ENCODE measurements around the gene MFN1.

Gene MFN1

DNA sequence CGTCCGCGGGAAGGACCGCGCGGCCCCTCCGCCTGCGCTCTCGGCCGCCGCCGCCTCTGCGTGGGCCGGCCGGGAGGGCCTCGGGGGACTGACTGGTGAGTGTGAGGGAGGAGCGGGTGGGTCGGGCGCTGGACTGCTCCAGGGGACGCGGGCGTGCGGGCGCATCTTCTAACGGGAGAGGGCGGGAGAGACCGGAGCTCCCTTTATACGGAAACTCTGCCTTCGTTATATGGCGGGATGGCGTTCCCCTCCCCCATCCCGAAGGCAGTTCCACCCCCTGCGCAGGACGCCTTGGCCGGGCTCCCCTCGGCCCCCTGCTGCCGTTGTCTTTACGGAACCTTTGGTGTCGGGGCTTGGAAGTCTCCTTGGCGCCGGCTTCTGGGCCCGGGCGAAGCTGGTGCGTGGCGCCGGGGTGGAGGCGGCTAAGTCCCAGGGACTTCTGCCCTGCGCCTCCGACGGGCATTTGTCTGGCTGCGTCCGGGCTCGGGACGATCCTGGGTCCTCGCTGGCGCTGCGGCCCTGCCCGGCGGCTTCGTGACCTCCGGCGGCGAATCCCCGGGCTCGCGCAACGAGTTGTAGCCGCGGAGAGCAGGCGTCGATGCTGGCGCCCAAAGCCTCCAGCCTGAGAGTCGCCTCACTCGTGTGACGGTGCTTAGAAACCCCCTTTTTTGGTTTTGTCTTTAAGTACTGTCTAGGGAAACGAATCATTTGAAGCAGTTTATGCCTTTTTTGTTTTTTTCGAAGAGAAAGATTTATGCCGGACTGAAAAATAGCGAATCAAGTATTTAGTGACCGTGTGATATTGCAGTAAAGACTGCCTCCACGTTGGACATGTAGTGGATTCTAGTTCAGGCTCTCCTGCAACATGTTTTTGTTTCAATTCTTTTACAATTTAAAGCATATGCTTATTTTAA is 24.1 kb upstream of the MFN1 start:
- peak overlapping the region; percentile 97 for H3K27ac Mint-ChIP-seq
- H3K4me1 Mint-ChIP-seq = peaks cover 36% of the 10 kb centered on the region
- peak overlapping the region; percentile 97 for H3K4me3 Mint-ChIP-seq
- H3K27me3 Mint-ChIP-seq = no peaks in the 10 kb centered on the region
- no peaks in the 10 kb centered on the region for H3K9me3 Mint-ChIP-seq
- peaks cover 4% of the 10 kb centered on the region for H3K36me3 Mint-ChIP-seq

DNA sequence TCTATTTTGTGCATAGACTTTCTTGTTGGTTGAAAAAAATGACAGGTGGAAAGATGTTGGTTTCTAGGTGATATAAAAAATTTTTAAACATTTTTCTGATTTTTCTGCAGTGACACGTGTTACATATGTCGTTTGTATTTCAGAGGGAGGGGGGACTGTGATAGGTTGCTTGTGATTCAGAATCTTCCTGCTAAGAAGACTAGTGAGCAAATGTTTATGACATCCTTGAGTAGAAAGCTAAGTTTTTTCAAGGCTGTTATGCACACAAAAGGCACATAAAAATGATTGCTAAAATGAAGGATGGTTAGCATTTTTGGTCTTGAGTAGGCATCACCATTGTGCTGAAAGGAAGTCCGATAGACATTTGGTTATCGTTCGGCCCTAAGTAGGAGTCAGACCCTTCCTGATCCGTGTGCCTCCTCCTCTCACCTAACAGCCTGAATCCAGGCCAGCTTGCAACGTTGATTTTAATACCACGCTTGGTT is 23.2 kb upstream of the MFN1 start:
- H3K36me3 Mint-ChIP-seq = peaks cover 5% of the 10 kb centered on the region
- no peaks in the 10 kb centered on the region for H3K9me3 Mint-ChIP-seq
- peak overlapping the region; percentile 97 for H3K27ac Mint-ChIP-seq
- peak overlapping the region; percentile 97 for H3K4me3 Mint-ChIP-seq
- peaks cover 36% of the 10 kb centered on the region for H3K4me1 Mint-ChIP-seq
- no peaks in the 10 kb centered on the region for H3K27me3 Mint-ChIP-seq

DNA sequence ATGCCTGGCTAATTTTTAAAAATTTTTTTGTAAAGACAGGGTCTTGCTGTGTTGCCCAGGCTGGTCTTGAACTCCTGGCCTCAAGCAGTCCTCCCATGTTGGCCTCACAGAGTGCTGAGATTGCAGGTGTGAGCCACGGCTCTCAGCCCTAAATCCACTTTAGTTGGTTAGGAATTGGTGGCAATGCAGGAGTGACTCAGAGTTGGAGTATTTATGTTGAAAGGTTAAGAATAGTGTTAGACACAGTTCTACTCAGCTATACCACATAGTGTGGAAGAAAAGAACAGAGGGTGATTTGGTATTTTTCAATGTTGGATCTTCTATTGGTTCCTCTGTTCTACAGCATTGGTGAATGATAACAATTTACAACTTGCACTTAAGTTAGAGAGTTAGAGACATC is 17.1 kb upstream of the MFN1 start:
- no peaks in the 10 kb centered on the region for H3K9me3 Mint-ChIP-seq
- no peak overlapping the region for H3K4me3 Mint-ChIP-seq
- H3K27ac Mint-ChIP-seq = no peak overlapping the region
- peaks cover 17% of the 10 kb centered on the region for H3K36me3 Mint-ChIP-seq
- no peaks in the 10 kb centered on the region for H3K27me3 Mint-ChIP-seq
- peaks cover 11% of the 10 kb centered on the region for H3K4me1 Mint-ChIP-seq

DNA sequence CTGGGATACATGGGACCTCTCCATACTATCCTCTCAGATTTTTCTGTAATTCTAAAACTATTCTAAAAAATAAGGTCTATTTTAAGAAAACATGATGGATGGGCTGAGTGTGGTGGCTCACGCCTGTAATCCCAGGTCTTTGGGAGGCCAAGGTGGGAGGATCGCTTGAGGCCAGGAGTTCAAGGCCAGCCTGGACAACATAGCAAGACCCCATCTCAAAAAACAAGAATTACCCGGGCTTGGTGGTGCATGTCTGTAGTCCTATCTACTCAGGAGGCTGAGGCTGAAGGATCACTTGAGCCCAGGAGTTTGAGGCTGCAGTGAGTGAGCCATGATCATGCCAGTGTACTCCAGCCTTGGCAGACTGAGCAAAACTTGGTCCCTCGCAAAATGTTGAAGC is 15.3 kb upstream of the MFN1 start:
- peaks cover 11% of the 10 kb centered on the region for H3K4me1 Mint-ChIP-seq
- no peaks in the 10 kb centered on the region for H3K27me3 Mint-ChIP-seq
- H3K4me3 Mint-ChIP-seq = no peak overlapping the region
- no peak overlapping the region for H3K27ac Mint-ChIP-seq
- peaks cover 17% of the 10 kb centered on the region for H3K36me3 Mint-ChIP-seq
- H3K9me3 Mint-ChIP-seq = no peaks in the 10 kb centered on the region

DNA sequence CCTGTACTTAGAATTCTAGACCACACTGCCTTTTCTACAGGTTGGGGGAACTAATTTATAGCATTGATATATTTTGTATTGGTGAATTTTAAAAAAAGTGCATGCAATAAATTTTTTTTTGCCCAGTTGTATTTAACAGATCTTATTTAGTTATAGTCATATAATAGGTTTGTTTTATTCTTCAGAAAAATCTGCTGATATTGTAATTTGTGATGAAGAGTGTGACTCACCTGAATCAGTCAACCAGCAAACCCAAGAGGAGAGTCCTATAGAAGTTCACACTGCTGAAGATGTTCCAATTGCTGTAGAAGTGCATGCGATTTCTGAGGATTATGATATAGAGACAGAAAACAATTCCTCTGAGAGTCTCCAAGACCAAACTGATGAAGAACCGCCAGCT is 14.4 kb upstream of the MFN1 start:
- H3K27ac Mint-ChIP-seq = no peak overlapping the region
- H3K36me3 Mint-ChIP-seq = peaks cover 13% of the 10 kb centered on the region
- H3K4me3 Mint-ChIP-seq = no peak overlapping the region
- H3K9me3 Mint-ChIP-seq = no peaks in the 10 kb centered on the region
- peaks cover 4% of the 10 kb centered on the region for H3K4me1 Mint-ChIP-seq
- H3K27me3 Mint-ChIP-seq = no peaks in the 10 kb centered on the region

DNA sequence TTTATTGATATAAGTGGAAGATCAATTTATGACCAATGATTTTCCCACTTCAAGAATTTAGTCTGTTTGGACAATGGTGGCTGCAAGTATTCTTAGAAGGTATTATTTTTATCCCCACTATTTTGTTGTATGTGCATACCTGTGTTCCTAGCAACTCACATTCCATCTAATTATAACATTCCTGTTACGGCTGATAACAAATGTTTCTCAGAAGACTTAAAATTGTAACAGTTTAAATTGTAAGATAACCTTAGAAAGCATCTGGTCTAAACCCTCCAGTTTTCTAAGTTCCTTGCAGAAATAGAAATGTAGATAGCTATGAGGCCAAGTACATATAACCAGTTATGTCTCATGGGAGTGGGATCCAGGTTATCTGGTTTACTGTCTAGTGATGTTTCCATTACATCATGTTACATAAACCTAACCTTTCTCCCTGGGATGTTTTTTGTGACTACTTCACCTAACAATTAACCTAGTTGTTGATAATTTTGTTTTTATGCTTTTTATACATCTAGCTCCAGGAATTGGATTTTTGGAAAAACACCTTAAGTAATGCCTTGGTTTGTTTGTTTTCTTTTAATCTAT is 11.1 kb upstream of the MFN1 start:
- no peaks in the 10 kb centered on the region for H3K27me3 Mint-ChIP-seq
- H3K36me3 Mint-ChIP-seq = peaks cover 14% of the 10 kb centered on the region
- peaks cover 4% of the 10 kb centered on the region for H3K4me1 Mint-ChIP-seq
- H3K27ac Mint-ChIP-seq = no peak overlapping the region
- no peak overlapping the region for H3K4me3 Mint-ChIP-seq
- no peaks in the 10 kb centered on the region for H3K9me3 Mint-ChIP-seq

DNA sequence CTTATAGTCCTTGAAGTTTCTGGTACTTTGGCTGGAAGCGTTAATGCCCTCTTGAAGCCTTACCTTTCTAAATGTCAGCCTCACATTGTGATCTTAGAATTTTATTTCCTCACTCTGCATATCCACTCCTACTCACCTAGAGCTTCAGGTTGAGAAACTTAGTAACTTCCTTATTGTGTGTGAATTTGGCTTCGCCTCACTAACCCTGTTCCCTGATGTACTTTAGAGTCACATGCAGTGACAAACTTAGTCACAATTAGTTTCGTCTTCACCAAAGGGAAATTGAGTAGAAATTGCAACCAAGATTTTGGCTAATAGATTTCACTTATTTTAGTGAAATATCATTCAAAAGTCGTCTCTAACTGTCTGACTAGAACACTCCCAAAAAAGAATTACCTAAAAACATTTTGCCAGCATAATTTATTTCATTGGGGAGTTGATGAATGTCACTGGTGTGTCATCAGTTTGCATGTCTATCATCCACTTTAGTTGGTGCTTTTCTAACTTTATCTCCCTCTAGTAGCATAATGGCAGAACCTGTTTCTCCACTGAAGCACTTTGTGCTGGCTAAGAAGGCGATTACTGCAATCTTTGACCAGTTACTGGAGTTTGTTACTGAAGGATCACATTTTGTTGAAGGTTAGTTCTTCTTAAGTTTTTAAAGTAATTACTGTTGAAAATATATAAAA is 960 bp downstream of the MFN1 start:
- no peaks in the 10 kb centered on the region for H3K27me3 Mint-ChIP-seq

DNA sequence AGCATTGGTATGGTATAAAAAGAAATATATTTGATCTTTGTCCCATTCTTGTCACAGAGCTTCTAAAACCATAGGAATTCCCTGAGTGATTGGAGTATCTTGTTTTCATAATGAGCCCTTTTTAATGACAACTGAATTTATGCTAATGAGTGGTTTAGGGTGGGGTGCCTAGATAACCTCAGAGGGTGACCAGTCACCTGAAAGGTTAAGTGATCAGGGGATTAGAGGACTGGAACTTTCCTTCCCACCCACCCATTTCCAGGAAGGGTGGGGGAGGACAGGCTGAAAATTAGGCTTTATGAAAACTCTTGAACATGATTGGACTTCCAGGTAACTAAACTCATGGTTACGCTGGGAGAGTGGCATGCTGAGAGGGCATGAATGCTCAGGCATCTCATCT is 8.5 kb downstream of the MFN1 start:
- no peak overlapping the region for H3K27ac Mint-ChIP-seq
- H3K4me3 Mint-ChIP-seq = no peak overlapping the region
- peaks cover 28% of the 10 kb centered on the region for H3K4me1 Mint-ChIP-seq
- no peaks in the 10 kb centered on the region for H3K27me3 Mint-ChIP-seq
- H3K36me3 Mint-ChIP-seq = peaks cover 30% of the 10 kb centered on the region
- H3K9me3 Mint-ChIP-seq = no peaks in the 10 kb centered on the region

More for the DNA sequence above, 960 bp downstream of the MFN1 start:
- peak overlapping the region; percentile 100 for H3K4me3 Mint-ChIP-seq
- H3K4me1 Mint-ChIP-seq = peaks cover 35% of the 10 kb centered on the region
- no peaks in the 10 kb centered on the region for H3K9me3 Mint-ChIP-seq
- peaks cover 10% of the 10 kb centered on the region for H3K36me3 Mint-ChIP-seq
- H3K27ac Mint-ChIP-seq = peak overlapping the region; percentile 81

DNA sequence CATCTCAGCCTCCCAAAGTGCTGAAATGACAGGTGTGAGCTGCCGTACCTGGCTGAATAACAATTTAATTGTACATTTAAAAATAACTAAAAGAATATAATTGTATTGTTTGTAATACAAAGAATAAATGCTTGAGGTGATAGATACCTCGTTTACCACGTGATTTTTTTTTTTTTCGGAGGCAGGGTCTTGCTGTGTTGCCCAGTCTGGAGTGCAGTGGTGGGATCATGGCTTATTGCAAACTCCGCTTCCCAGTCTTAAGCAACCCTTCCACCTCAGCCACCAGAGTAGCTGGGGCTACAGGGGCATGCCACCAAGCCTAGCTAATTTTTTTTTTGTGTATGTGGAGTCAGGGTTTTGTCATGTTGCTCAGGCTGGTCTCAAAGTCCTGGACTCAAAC is 15.8 kb downstream of the MFN1 start:
- Mint-ChIP-seq H3K9me3 (no peaks in the 10 kb centered on the region), H3K27me3 (no peaks in the 10 kb centered on the region), H3K27ac (no peak overlapping the region), H3K4me1 (no peaks in the 10 kb centered on the region), H3K36me3 (peaks cover 19% of the 10 kb centered on the region), H3K4me3 (no peak overlapping the region)

DNA sequence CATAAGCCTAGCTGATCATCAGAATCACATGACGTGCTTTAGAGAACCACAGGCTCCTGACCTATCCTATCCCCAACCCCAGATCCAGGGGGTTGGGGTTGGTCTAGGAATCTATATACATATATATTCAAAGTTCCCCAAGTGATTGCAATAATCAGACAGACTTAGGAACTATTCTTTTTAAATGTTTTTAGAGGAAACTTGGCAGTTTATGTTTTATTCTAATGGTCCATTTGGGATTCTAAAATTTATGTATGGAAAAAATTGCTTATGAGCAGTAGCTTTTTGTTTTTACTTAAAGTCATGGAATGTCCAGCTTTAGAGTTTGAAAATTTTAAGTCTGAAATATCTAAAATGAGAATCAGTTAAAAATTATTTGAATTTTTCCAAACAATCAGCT is 22.1 kb downstream of the MFN1 start:
- H3K4me3 Mint-ChIP-seq = no peak overlapping the region
- H3K27ac Mint-ChIP-seq = no peak overlapping the region
- H3K36me3 Mint-ChIP-seq = peaks cover 17% of the 10 kb centered on the region
- no peaks in the 10 kb centered on the region for H3K9me3 Mint-ChIP-seq
- H3K27me3 Mint-ChIP-seq = no peaks in the 10 kb centered on the region
- no peaks in the 10 kb centered on the region for H3K4me1 Mint-ChIP-seq

DNA sequence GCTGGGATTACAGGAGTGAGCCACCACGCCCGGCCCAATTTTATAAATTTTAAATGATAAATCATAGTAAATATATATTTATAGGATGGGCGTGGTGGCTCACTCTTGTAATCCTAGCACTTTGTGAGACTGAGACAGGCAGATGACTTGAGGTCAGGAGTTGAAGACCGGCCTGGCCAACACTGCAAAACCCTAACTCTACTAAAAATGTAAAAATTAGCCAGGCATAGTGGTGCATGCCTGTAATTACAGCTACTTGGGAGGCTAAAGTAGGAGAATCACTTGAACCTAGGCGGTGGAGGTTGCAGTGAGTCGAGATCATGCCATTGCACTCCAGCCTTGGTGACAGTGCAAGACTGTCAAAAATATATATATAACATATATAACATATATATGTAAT is 26.4 kb downstream of the MFN1 start:
- Mint-ChIP-seq H3K27ac (no peak overlapping the region), H3K36me3 (peaks cover 12% of the 10 kb centered on the region), H3K4me3 (no peak overlapping the region), H3K27me3 (no peaks in the 10 kb centered on the region), H3K4me1 (no peaks in the 10 kb centered on the region), H3K9me3 (no peaks in the 10 kb centered on the region)

DNA sequence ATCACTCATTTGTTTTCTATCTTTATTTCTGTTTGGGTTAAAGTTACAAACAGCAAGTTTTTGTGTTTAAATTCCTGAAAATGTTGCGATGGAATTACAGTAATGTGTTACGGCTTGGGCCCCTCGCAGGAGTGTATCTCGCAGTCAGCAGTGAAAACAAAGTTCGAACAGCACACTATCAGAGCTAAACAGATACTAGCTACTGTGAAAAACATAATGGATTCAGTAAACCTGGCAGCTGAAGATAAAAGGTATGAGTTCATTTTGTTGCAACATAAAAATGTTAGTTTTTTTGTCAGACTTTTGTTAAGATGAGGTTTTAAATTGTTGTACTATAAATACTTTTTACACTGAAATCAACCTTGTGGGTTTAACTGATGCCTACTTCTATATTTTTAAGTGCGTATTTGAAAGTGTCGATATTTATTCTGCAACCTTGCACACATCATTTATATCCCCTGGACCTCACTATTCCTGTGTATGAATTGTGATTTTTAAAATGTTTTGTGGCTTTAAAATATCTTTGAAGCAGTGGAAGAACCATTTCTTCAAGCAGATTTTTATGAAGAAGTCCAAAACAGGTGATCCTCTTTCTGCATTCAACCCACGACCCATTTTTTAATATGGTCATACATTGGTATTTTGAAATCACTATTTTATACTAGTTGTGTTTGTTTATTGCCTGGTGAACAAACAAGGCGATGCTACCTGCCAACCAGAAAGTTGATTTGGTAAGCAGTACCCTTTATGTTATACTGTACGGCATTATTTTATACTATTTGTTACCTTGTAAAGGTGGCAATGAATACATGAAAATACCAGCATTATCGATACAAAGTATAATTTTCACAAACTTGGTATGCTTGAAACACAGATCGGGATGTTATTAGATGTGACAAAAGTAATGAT is 27.8 kb downstream of the MFN1 start:
- no peak overlapping the region for H3K4me3 Mint-ChIP-seq
- peaks cover 17% of the 10 kb centered on the region for H3K36me3 Mint-ChIP-seq
- no peaks in the 10 kb centered on the region for H3K4me1 Mint-ChIP-seq
- no peaks in the 10 kb centered on the region for H3K27me3 Mint-ChIP-seq
- H3K27ac Mint-ChIP-seq = no peak overlapping the region
- H3K9me3 Mint-ChIP-seq = no peaks in the 10 kb centered on the region

DNA sequence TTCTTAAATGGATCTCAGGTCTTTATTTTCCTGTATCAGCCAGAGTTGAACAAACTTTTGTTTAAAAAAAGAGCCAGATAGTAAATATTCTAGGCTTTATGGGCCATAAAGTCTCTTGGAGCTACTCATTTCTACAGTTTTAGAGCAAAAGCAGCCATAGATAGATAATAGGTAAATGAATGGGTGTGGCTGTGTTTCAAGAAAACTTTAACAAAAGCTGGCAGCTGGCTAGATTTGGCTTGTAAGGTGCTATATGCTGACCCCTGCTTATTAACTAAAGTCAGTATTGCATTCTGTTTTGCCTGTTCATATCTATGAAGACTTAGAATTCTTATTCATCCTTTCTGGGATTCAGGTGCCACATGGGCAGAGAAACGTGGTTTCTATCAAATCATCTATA is 29.0 kb downstream of the MFN1 start:
- H3K9me3 Mint-ChIP-seq = no peaks in the 10 kb centered on the region
- no peak overlapping the region for H3K4me3 Mint-ChIP-seq
- peaks cover 16% of the 10 kb centered on the region for H3K36me3 Mint-ChIP-seq
- no peaks in the 10 kb centered on the region for H3K4me1 Mint-ChIP-seq
- no peaks in the 10 kb centered on the region for H3K27me3 Mint-ChIP-seq
- H3K27ac Mint-ChIP-seq = no peak overlapping the region

DNA sequence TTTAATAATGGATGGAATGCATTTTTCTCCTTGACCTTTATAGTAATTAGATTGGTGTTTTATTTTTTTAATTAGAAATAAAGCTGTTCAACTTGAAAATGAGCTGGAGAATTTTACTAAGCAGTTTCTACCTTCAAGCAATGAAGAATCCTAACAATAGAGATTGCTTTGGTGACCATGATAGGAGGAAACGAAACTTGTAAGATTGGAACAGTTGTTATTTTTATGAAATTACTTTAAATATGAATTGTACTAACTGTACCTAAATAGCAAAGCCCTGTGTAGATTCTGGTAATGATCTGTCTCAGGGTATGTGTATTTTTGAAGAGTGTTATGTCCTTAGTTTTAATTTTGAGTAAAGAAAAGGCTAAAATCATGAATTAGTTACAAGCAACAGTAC is 44.4 kb downstream of the MFN1 start:
- H3K9me3 Mint-ChIP-seq = no peaks in the 10 kb centered on the region
- no peak overlapping the region for H3K4me3 Mint-ChIP-seq
- H3K27me3 Mint-ChIP-seq = no peaks in the 10 kb centered on the region
- peaks cover 24% of the 10 kb centered on the region for H3K36me3 Mint-ChIP-seq
- H3K27ac Mint-ChIP-seq = no peak overlapping the region
- no peaks in the 10 kb centered on the region for H3K4me1 Mint-ChIP-seq

DNA sequence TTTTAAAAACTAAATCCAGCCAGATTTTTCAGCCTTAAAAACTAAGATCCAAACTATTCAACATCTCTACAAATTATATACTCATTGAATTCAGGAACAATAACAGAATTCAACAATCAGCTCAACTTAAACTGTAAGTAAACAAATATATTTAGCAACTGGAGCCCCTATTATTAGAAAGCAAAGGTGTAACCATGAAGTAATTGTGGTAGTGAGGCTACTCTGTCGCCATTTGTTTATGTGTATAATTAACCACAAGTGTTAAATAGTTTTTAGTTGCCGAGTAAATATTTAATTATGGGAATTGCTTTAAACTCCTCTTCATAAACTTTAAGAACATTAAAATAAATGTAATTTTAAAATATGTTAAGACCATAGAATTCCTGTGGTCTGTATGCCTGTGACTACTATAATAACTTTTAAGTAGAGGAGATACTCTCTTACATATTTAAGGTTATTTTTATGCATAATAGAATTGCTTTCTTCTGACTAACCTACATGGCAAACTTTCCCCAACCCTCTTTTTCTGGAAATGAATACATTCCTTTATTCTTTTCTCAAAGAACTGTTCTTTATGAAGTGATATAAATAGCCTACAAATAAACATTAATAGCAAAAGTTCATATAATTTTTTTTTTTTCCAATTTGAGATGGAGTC is 51.2 kb downstream of the MFN1 start:
- Mint-ChIP-seq H3K4me1 (no peaks in the 10 kb centered on the region), H3K4me3 (no peak overlapping the region), H3K9me3 (no peaks in the 10 kb centered on the region), H3K27me3 (no peaks in the 10 kb centered on the region), H3K36me3 (peaks cover 9% of the 10 kb centered on the region), H3K27ac (no peak overlapping the region)
